IMR-90 (cell line): ENCODE results near the gene AQP9. TPM values are rescaled to one million over a fixed set of nuclear protein-coding genes. Genes with fewer than 3 reads are reported as not detected.

Experiments used
- ATAC-seq: fragments of 200-7000 bp; cut with Tn5 transposase; 2 replicates; pipeline ENCODE4 v1.9.1; 2020; ENCODE audit warnings: low read depth, mild to moderate bottlenecking, moderate library complexity
- BruUV-seq: library from RNA; stranded (reverse); fragments of 400-500 nt; replicated peaks from 2 replicates; lab custom pipeline; 2021; lab: Mats Ljungman, UMichigan
- CTCF ChIA-PET: fragments of 300-600 bp; formaldehyde crosslinking; extraction: SDS; loops from one replicate; lab custom pipeline; 2021; ENCODE audit warnings: antibody characterized with exemption; lab: Yijun Ruan, JAX
- POLR2A ChIA-PET: fragments of 300-600 bp; sonication (Branson Sonifier 250); formaldehyde crosslinking; loops from one replicate; lab custom pipeline; 2022; ENCODE audit warnings: antibody characterized with exemption; ENCODE audit not compliant: unreplicated experiment; lab: Charles Lee
- DNase-seq: peaks from one replicate; pipeline ENCODE4 v3.0.0; 2013
- H2AFZ ChIP-seq: replicated peaks from 2 replicates; pipeline ENCODE3; 2013; ENCODE audit warnings: low read length, mild to moderate bottlenecking; ENCODE audit not compliant: poor library complexity
- H2AK5ac ChIP-seq: 2 replicates; pipeline ENCODE4 v1.6.1; 2013; ENCODE audit warnings: low read depth, low read length, inconsistent platforms
- H2AK9ac ChIP-seq: replicated peaks from 2 replicates; pipeline ENCODE3; 2013; ENCODE audit warnings: mild to moderate bottlenecking, low read depth, low read length, moderate library complexity; ENCODE audit not compliant: poor library complexity
- H2BK120ac ChIP-seq: 2 replicates; pipeline ENCODE4 v1.6.1; 2013; ENCODE audit warnings: low read depth, low read length, inconsistent platforms
- H2BK15ac ChIP-seq: 3 replicates; pipeline ENCODE4 v1.6.1; 2013; ENCODE audit warnings: low read depth, low read length, inconsistent platforms
- H2BK20ac ChIP-seq: 2 replicates; pipeline ENCODE4 v1.6.1; 2013; ENCODE audit warnings: low read depth, mild to moderate bottlenecking, inconsistent platforms, low read length, moderate library complexity
- H2BK5ac ChIP-seq: 2 replicates; pipeline ENCODE4 v1.6.1; 2013; ENCODE audit warnings: mild to moderate bottlenecking, low read depth, low read length, inconsistent platforms; ENCODE audit not compliant: poor library complexity, severe bottlenecking
- H3K14ac ChIP-seq: replicated peaks from 2 replicates; pipeline ENCODE4 v1.6.1; 2013; ENCODE audit warnings: low read depth, low read length, inconsistent platforms
- H3K18ac ChIP-seq: 2 replicates; pipeline ENCODE4 v1.6.1; 2013; ENCODE audit warnings: low read depth, low read length, control low read depth
- H3K23ac ChIP-seq: 2 replicates; pipeline ENCODE4 v1.6.1; 2013; ENCODE audit warnings: low read depth, low read length, inconsistent platforms
- H3K27ac ChIP-seq: 2 replicates; pipeline ENCODE4 v1.5.1; 2013; ENCODE audit warnings: mild to moderate bottlenecking, control low read depth, low read length; ENCODE audit not compliant: insufficient read depth
- H3K27me3 ChIP-seq: 2 replicates; pipeline ENCODE4 v1.6.1; 2013; ENCODE audit warnings: low read length; ENCODE audit not compliant: control insufficient read depth, insufficient read depth
- H3K36me3 ChIP-seq: 2 replicates; pipeline ENCODE4 v1.6.1; 2013; ENCODE audit warnings: low read length, mixed read lengths; ENCODE audit not compliant: control insufficient read depth, insufficient read depth
- H3K4ac ChIP-seq: 2 replicates; pipeline ENCODE4 v1.6.1; 2013; ENCODE audit warnings: low read depth, low read length, inconsistent platforms
- H3K4me1 ChIP-seq: 2 replicates; pipeline ENCODE4 v1.6.1; 2013; ENCODE audit warnings: low read length, mixed read lengths; ENCODE audit not compliant: control insufficient read depth, insufficient read depth
- H3K4me2 ChIP-seq: 2 replicates; pipeline ENCODE4 v1.6.1; 2013; ENCODE audit warnings: low read depth, mild to moderate bottlenecking, control low read depth, low read length, moderate library complexity
- H3K4me3 ChIP-seq: 2 replicates; pipeline ENCODE4 v1.5.1; 2013; ENCODE audit warnings: low read depth, mild to moderate bottlenecking, control low read depth, low read length, moderate library complexity; ENCODE audit not compliant: insufficient read depth
- H3K56ac ChIP-seq: 2 replicates; pipeline ENCODE4 v1.6.1; 2013; ENCODE audit warnings: low read length, inconsistent platforms; ENCODE audit not compliant: insufficient read depth; ENCODE audit errors: extremely low read depth
- H3K79me1 ChIP-seq, 2 experiments: 2 replicates each; pipeline ENCODE4 v1.6.1; 2013; ENCODE audit warnings: low read length in 2 of 2, inconsistent platforms in 1 of 2, low read depth in 1 of 2
- H3K9ac ChIP-seq: 2 replicates; pipeline ENCODE4 v1.6.1; 2013; ENCODE audit warnings: low read depth, low read length, control low read depth
- H3K9me1 ChIP-seq: 2 replicates; pipeline ENCODE4 v1.6.1; 2013; ENCODE audit warnings: low read length, inconsistent platforms; ENCODE audit not compliant: insufficient read depth
- H3K9me3 ChIP-seq: 2 replicates; pipeline ENCODE4 v1.6.1; 2013; ENCODE audit warnings: low read length; ENCODE audit not compliant: control insufficient read depth, insufficient read depth
- H4K20me1 ChIP-seq: 2 replicates; pipeline ENCODE4 v1.6.1; 2013; ENCODE audit warnings: low read length, inconsistent platforms; ENCODE audit not compliant: insufficient read depth
- H4K5ac ChIP-seq: 2 replicates; pipeline ENCODE4 v1.6.1; 2013; ENCODE audit warnings: mild to moderate bottlenecking, low read depth, low read length, control low read depth
- H4K8ac ChIP-seq, 2 experiments: 2 replicates each; pipeline ENCODE4 v1.6.1; 2013; ENCODE audit warnings: low read depth in 2 of 2, low read length in 2 of 2, control low read depth in 1 of 2, inconsistent platforms in 1 of 2
- H4K91ac ChIP-seq: 2 replicates; pipeline ENCODE4 v1.6.1; 2013; ENCODE audit warnings: low read depth, low read length, inconsistent platforms; ENCODE audit not compliant: insufficient read depth
- dilution Hi-C: fragments of 300-500 bp; cut with HindIII; formaldehyde crosslinking; loops from one replicate; pipeline ENCODE4 v1.14.3; 2018; ENCODE audit warnings: low sequenced_read_pairs; ENCODE audit not compliant: unreplicated experiment
- in situ Hi-C: fragments of 300-500 bp; cut with MboI; formaldehyde crosslinking; loops from 3 replicates; pipeline ENCODE4 v1.14.3; 2019; ENCODE audit warnings: low sequenced_read_pairs, inconsistent platforms, mixed read lengths
- intact Hi-C: fragments of 100-400 bp; cut with micrococcal nuclease; formaldehyde crosslinking; loops from 2 replicates; pipeline ENCODE4 v1.10.0; 2022
- polyA plus RNA-seq, 3 experiments: library from polyadenylated mRNA; depleted of rRNA; stranded (reverse); fragments of >200 nt; gene quantifications; 2 replicates each; pipeline ENCODE4 v1.2.3, GENCODE V29; 2012; ENCODE audit warnings: low replicate concordance in 1 of 3
- total RNA-seq: library from RNA; depleted of rRNA; stranded (reverse); fragments of >200 nt; gene quantifications from 2 replicates; pipeline ENCODE4 v1.2.3, GENCODE V29; 2012
- TF ChIP-seq, protein P1 (sequence below): fragments of 150-350 bp; IDR thresholded peaks from 2 replicates; pipeline ENCODE4 v1.6.1; 2017; ENCODE audit warnings: mild to moderate bottlenecking, antibody characterized with exemption, low read length, low read depth

Gene AQP9
- total and polyA plus RNA-seq, 2 of the 4 experiments (the other 2 are of a cell fraction): not detected

DNA sequence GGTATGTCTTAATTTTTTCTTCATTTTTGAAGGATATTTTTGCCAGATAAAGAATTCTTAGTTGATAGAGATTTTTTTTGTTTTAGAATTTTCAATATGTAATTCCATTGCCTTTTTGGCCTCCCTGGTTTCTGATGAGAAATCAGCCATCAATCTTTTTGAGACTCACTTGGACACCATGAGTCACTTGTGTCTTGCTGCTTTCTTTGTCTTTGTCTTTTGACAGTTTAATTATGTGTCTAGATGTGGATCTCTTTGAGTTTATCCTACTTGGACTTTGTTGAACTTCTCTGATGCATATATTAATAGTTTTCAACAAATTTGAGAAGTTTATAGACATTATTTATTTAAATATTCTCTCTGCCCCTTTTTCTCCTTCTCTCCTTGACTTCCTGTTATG is 34.7 kb upstream of the AQP9 start:
- Histone ChIP-seq H4K91ac (no peak overlapping the region), H3K4ac (no peak overlapping the region), H2AK5ac (no peak overlapping the region), H3K4me3 (no peak overlapping the region), H3K79me1 (no peaks in the 10 kb centered on the region), H2BK120ac (no peak overlapping the region), H3K9me3 (no peaks in the 10 kb centered on the region), H4K8ac (no peak overlapping the region), H3K27ac (no peak overlapping the region), H3K18ac (no peak overlapping the region), H3K4me1 (no peaks in the 10 kb centered on the region), H3K36me3 (no peaks in the 10 kb centered on the region), H4K20me1 (no peaks in the 10 kb centered on the region), H3K56ac (no peak overlapping the region), H3K14ac (no peak overlapping the region), H3K27me3 (no peaks in the 10 kb centered on the region), H4K5ac (no peak overlapping the region), H2BK20ac (no peak overlapping the region), H3K23ac (no peak overlapping the region), H2BK15ac (no peak overlapping the region), H2BK5ac (no peak overlapping the region), H3K9me1 (no peaks in the 10 kb centered on the region), H3K4me2 (no peak overlapping the region), H2AFZ (no peak overlapping the region), H2AK9ac (no peak overlapping the region), H3K9ac (no peak overlapping the region)
- no TSS peak for BruUV-seq
- DNase-seq (no peak), ATAC-seq (no peak)
- in situ Hi-C loops (no loop called here), dilution Hi-C loops (no loop called here), intact Hi-C loops (no loop called here)
- TF ChIP-seq, protein P1, sequence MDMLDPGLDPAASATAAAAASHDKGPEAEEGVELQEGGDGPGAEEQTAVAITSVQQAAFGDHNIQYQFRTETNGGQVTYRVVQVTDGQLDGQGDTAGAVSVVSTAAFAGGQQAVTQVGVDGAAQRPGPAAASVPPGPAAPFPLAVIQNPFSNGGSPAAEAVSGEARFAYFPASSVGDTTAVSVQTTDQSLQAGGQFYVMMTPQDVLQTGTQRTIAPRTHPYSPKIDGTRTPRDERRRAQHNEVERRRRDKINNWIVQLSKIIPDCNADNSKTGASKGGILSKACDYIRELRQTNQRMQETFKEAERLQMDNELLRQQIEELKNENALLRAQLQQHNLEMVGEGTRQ: no peak
- CTCF ChIA-PET: no interaction called here
- POLR2A ChIA-PET: no interaction called here
